HepG2 (cell line): ENCODE results near the gene FTSJ1. TPM values are rescaled to one million over a fixed set of nuclear protein-coding genes. Genes with fewer than 3 reads are reported as not detected.

Source experiments
- ATM ChIP-seq: fragments of 450-650 bp; IDR thresholded peaks from 2 replicates; pipeline ENCODE4 v1.7.1; 2017; ENCODE audit warnings: mild to moderate bottlenecking, borderline replicate concordance
- FOXJ3 ChIP-seq: sonication (generic); formaldehyde crosslinking; IDR thresholded peaks from 2 replicates; pipeline ENCODE4 v1.4.0; 2020; ENCODE audit warnings: missing genetic modification reagents, mild to moderate bottlenecking, borderline replicate concordance
- FOXM1 ChIP-seq: sonication (generic); formaldehyde crosslinking; IDR thresholded peaks from 2 replicates; pipeline ENCODE4 v1.5.0; 2020; ENCODE audit warnings: missing genetic modification reagents
- KAT7 ChIP-seq: IDR thresholded peaks from 2 replicates; pipeline ENCODE4 v1.6.1; 2018; ENCODE audit warnings: borderline replicate concordance, missing compliant biosample characterization
- MIXL1 ChIP-seq: IDR thresholded peaks from 2 replicates; pipeline ENCODE4 v1.6.1; 2016
- PAX8 ChIP-seq: sonication (generic); formaldehyde crosslinking; IDR thresholded peaks from 2 replicates; pipeline ENCODE4 v1.8.0; 2022; ENCODE audit warnings: mild to moderate bottlenecking, missing genetic modification reagents, borderline replicate concordance
- PHF8 ChIP-seq: sonication (generic); formaldehyde crosslinking; IDR thresholded peaks from 2 replicates; pipeline ENCODE4 v1.5.0; 2020; ENCODE audit warnings: missing genetic modification reagents
- SIN3A ChIP-seq: IDR thresholded peaks from 2 replicates; pipeline ENCODE4 v1.6.1; 2011; ENCODE audit warnings: low read depth, mild to moderate bottlenecking, control low read depth, low read length, borderline replicate concordance
- SMYD3 ChIP-seq: sonication (generic); formaldehyde crosslinking; IDR thresholded peaks from 2 replicates; pipeline ENCODE4 v1.8.1; 2023; ENCODE audit warnings: mild to moderate bottlenecking, missing genetic modification reagents
- TGIF2 ChIP-seq: IDR thresholded peaks from 2 replicates; pipeline ENCODE4 v1.6.1; 2016; ENCODE audit warnings: control low read depth, missing compliant biosample characterization
- YEATS2 ChIP-seq: sonication (generic); formaldehyde crosslinking; IDR thresholded peaks from 2 replicates; pipeline ENCODE4 v1.4.0; 2020; ENCODE audit warnings: missing genetic modification reagents, borderline replicate concordance
- ZBTB21 ChIP-seq: sonication (generic); formaldehyde crosslinking; IDR thresholded peaks from 2 replicates; pipeline ENCODE4 v1.4.0; 2020; ENCODE audit warnings: missing genetic modification reagents
- ZBTB7B ChIP-seq: sonication (generic); formaldehyde crosslinking; IDR thresholded peaks from 2 replicates; pipeline ENCODE4 v1.4.0; 2020; ENCODE audit warnings: missing genetic modification reagents
- ZFX ChIP-seq: sonication (generic); formaldehyde crosslinking; IDR thresholded peaks from 2 replicates; pipeline ENCODE4 v1.4.0; 2020; ENCODE audit warnings: mild to moderate bottlenecking, low read depth, missing genetic modification reagents, moderate library complexity
- ZNF121 ChIP-seq: sonication (generic); formaldehyde crosslinking; IDR thresholded peaks from 2 replicates; pipeline ENCODE4 v1.5.0; 2020; ENCODE audit warnings: mild to moderate bottlenecking, missing genetic modification reagents
- ZNF24 ChIP-seq: fragments of 450-650 bp; IDR thresholded peaks from 2 replicates; pipeline ENCODE4 v1.6.1; 2017; ENCODE audit warnings: antibody characterized with exemption, mild to moderate bottlenecking
- ZNF383 ChIP-seq: sonication (generic); formaldehyde crosslinking; IDR thresholded peaks from 2 replicates; pipeline ENCODE4 v1.4.0; 2020; ENCODE audit warnings: missing genetic modification reagents, mild to moderate bottlenecking, borderline replicate concordance
- ZNF431 ChIP-seq: sonication (generic); formaldehyde crosslinking; IDR thresholded peaks from 2 replicates; pipeline ENCODE4 v1.9.0; 2022; ENCODE audit warnings: missing genetic modification reagents, low read depth, mild to moderate bottlenecking, borderline replicate concordance
- ZNF558 ChIP-seq: sonication (generic); formaldehyde crosslinking; IDR thresholded peaks from 2 replicates; pipeline ENCODE4 v1.9.0; 2022; ENCODE audit warnings: mild to moderate bottlenecking, missing genetic modification reagents, borderline replicate concordance
- ZNF598 ChIP-seq: sonication (generic); formaldehyde crosslinking; IDR thresholded peaks from 2 replicates; pipeline ENCODE4 v1.5.1; 2020; ENCODE audit warnings: mild to moderate bottlenecking, missing genetic modification reagents, borderline replicate concordance
- ZNF660 ChIP-seq: sonication (generic); formaldehyde crosslinking; IDR thresholded peaks from 2 replicates; pipeline ENCODE4 v1.5.1; 2020; ENCODE audit warnings: mild to moderate bottlenecking, low read depth, missing genetic modification reagents, borderline replicate concordance
- ZNF749 ChIP-seq: sonication (generic); formaldehyde crosslinking; IDR thresholded peaks from 2 replicates; pipeline ENCODE4 v1.8.0; 2022; ENCODE audit warnings: mild to moderate bottlenecking, missing genetic modification reagents, moderate library complexity, borderline replicate concordance
- ZNF761 ChIP-seq: sonication (generic); formaldehyde crosslinking; conservative IDR thresholded peaks from 2 replicates; pipeline ENCODE4 v1.4.0; 2020; ENCODE audit warnings: mild to moderate bottlenecking, missing genetic modification reagents
- ZNF816 ChIP-seq: sonication (generic); formaldehyde crosslinking; IDR thresholded peaks from 2 replicates; pipeline ENCODE4 v1.8.0; 2022; ENCODE audit warnings: missing genetic modification reagents, mild to moderate bottlenecking, borderline replicate concordance
- polyA plus RNA-seq, 8 experiments: library from polyadenylated mRNA; depleted of rRNA in 3 of 8; stranded (reverse) in 7 of 8; unstranded in 1 of 8; fragments of >200 nt; fragmentation: Illumina TruSeq in 4 of 8; extraction: Trizol in 4 of 8; gene quantifications; 2 replicates each; pipeline versions ENCODE4 v1.2.1 to v1.2.3, GENCODE V29; 2011 to 2016; ENCODE audit warnings: low read depth in 4 of 8, missing spikeins in 1 of 8, mixed read lengths in 1 of 8; ENCODE audit not compliant: insufficient read depth in 1 of 8
- total RNA-seq, 5 experiments: library from RNA; depleted of rRNA; stranded (reverse); fragments of >200 nt; fragmentation: Illumina TruSeq; extraction: Trizol; gene quantifications; 2 replicates each; pipeline ENCODE4 v1.2.3, GENCODE V29; 2016; ENCODE audit warnings: low read depth in 1 of 5
- TF ChIP-seq, protein P1 (sequence below): sonication (generic); formaldehyde crosslinking; IDR thresholded peaks from 2 replicates; pipeline ENCODE4 v1.5.1; 2020; ENCODE audit warnings: missing genetic modification reagents, mild to moderate bottlenecking, borderline replicate concordance
- TF ChIP-seq, protein P2 (sequence below): sonication (generic); formaldehyde crosslinking; IDR thresholded peaks from 2 replicates; pipeline ENCODE4 v1.4.0; 2020; ENCODE audit warnings: mild to moderate bottlenecking, missing genetic modification reagents
- TF ChIP-seq, protein P3 (sequence below): sonication (generic); formaldehyde crosslinking; IDR thresholded peaks from 2 replicates; pipeline ENCODE4 v1.8.0; 2022; ENCODE audit warnings: missing genetic modification reagents, mild to moderate bottlenecking, inconsistent platforms, borderline replicate concordance

FTSJ1 gene
- total and polyA plus RNA-seq, 2 of the 13 experiments (the other 11 are each of a cell fraction or from before 2014, with no cell fraction given): 30.3 to 37.9 TPM

DNA sequence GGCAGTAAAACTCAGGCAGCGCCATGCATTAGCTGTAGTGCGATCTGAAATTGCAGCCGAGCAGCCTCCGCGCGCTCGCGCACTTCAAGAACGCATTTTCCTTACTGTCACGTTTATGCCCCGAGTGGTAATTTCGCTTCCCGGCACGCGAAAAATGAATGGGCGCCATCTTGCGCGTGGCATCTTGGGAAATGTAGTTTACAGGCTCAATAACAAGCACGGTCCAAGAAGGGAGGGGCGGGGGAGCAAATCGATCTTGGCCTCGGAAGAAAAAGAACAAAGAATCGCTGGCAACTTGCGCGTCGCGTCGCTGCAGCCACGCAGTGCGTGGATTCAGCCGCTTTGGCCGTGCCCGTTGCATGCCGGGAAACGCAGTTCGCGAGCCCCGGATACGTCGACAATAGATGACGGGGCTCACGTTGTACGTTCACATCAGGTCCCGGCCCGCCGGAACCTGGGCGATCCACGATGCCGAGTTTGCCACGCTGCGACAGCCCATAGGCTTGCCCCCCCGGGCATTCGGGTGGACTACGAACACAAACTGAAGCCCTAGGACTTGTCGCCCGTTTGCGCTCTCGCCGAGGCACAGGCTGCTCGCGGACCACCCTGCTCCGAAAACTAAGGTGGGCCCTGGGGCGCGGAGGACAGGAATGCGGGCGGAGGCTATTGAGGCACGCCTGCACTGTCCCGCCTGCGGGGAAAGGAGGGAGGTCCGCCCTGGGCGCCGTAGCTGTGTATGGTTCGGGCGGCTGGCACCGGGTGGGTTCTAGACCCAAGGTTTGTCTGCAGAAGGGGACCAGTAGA, at the start of gene FTSJ1 (continued):
- TF ChIP-seq, protein P1, sequence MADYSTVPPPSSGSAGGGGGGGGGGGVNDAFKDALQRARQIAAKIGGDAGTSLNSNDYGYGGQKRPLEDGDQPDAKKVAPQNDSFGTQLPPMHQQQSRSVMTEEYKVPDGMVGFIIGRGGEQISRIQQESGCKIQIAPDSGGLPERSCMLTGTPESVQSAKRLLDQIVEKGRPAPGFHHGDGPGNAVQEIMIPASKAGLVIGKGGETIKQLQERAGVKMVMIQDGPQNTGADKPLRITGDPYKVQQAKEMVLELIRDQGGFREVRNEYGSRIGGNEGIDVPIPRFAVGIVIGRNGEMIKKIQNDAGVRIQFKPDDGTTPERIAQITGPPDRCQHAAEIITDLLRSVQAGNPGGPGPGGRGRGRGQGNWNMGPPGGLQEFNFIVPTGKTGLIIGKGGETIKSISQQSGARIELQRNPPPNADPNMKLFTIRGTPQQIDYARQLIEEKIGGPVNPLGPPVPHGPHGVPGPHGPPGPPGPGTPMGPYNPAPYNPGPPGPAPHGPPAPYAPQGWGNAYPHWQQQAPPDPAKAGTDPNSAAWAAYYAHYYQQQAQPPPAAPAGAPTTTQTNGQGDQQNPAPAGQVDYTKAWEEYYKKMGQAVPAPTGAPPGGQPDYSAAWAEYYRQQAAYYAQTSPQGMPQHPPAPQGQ: no peak
- TF ChIP-seq FOXM1 (CRISPR knock-in tag) (no peak), ZNF761 (CRISPR knock-in tag) (no peak), ZBTB7B (CRISPR knock-in tag) (no peak), ZNF598 (no peak), TGIF2 (CRISPR knock-in tag) (no peak), PHF8 (peak; percentile 76), ZNF383 (CRISPR knock-in tag) (no peak), ZNF749 (CRISPR knock-in tag) (0 out of 2 replicates have a peak, but pooled peaks have one; percentile 55), ATM (no peak), SIN3A (0 out of 2 replicates have a peak, but pooled peaks have one; percentile 75), ZNF816 (CRISPR knock-in tag) (no peak), ZNF121 (CRISPR knock-in tag) (no peak), KAT7 (CRISPR knock-in tag) (no peak), YEATS2 (CRISPR knock-in tag) (peak; percentile 73; the same call in 1 of the 2 replicates), ZNF24 (no peak), ZNF558 (CRISPR knock-in tag) (no peak), PAX8 (CRISPR knock-in tag) (no peak), SMYD3 (no peak), MIXL1 (no peak), ZNF431 (CRISPR knock-in tag) (no peak), ZFX (peak; percentile 79), ZNF660 (CRISPR knock-in tag) (no peak), FOXJ3 (0 out of 2 replicates have a peak, but pooled peaks have one; percentile 38), ZBTB21 (CRISPR knock-in tag) (no peak)
- TF ChIP-seq, protein P2, sequence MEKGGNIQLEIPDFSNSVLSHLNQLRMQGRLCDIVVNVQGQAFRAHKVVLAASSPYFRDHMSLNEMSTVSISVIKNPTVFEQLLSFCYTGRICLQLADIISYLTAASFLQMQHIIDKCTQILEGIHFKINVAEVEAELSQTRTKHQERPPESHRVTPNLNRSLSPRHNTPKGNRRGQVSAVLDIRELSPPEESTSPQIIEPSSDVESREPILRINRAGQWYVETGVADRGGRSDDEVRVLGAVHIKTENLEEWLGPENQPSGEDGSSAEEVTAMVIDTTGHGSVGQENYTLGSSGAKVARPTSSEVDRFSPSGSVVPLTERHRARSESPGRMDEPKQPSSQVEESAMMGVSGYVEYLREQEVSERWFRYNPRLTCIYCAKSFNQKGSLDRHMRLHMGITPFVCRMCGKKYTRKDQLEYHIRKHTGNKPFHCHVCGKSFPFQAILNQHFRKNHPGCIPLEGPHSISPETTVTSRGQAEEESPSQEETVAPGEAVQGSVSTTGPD (CRISPR knock-in tag): no peak
- TF ChIP-seq, protein P3, sequence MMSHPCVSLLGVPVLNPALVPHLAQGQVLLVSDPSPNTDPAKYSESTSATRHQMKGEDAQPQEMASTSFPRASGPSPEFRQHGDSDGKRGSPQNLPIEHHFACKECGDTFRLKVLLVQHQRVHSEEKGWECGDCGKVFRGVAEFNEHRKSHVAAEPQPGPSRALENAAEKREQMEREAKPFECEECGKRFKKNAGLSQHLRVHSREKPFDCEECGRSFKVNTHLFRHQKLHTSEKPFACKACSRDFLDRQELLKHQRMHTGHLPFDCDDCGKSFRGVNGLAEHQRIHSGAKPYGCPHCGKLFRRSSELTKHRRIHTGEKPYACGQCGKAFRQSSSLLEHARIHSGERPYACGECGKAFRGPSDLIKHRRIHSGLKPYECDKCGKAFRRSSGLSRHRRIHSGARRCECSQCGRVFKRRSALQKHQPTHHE (CRISPR knock-in tag): 0 out of 2 replicates have a peak, but pooled peaks have one; percentile 43
